Activated CD4-positive, alpha-beta T cell treated with anti-CD3 and anti-CD28 coated beads for 36 hours (primary cell): ENCODE measurements around the gene BACH1. TPM values are rescaled to one million over a fixed set of nuclear protein-coding genes. Genes with fewer than 3 reads are reported as not detected.

Experiments used
- ATAC-seq: fragments of 200-7000 bp; cut with Tn5 transposase; one replicate; pipeline ENCODE4 v1.10.0; 2021; ENCODE audit warnings: mild to moderate bottlenecking, moderate library complexity
- CTCF ChIA-PET: fragments of 350-600 bp; sonication (Branson Sonifier 250); formaldehyde crosslinking; loops from one replicate; lab custom pipeline; 2021; ENCODE audit warnings: antibody characterized with exemption; lab: Charles Lee
- POLR2A ChIA-PET: fragments of 350-600 bp; sonication (Branson Sonifier 250); formaldehyde crosslinking; loops from one replicate; lab custom pipeline; 2021; ENCODE audit warnings: antibody characterized with exemption, inconsistent platforms; lab: Charles Lee
- DNase-seq: peaks from one replicate; pipeline ENCODE4 v3.0.0-alpha.2; 2020
- H3K27ac Mint-ChIP-seq: one replicate; pipeline ENCODE4 v1.8.0; 2021; ENCODE audit warnings: mixed read lengths
- H3K27me3 Mint-ChIP-seq: one replicate; pipeline ENCODE4 v1.8.0; 2021; ENCODE audit warnings: mixed read lengths
- H3K36me3 Mint-ChIP-seq: one replicate; pipeline ENCODE4 v1.8.0; 2021; ENCODE audit warnings: low read depth, mixed read lengths
- H3K4me1 Mint-ChIP-seq: one replicate; pipeline ENCODE4 v1.8.0; 2021; ENCODE audit warnings: mixed read lengths
- H3K4me3 Mint-ChIP-seq: one replicate; pipeline ENCODE4 v1.8.0; 2021; ENCODE audit warnings: mild to moderate bottlenecking, moderate library complexity, mixed read lengths
- H3K9me3 Mint-ChIP-seq: one replicate; pipeline ENCODE4 v1.8.0; 2021; ENCODE audit warnings: low read depth, mixed read lengths
- intact Hi-C, 2 experiments: fragments of 100-400 bp; cut with DNase I in 1 of 2; cut with micrococcal nuclease in 1 of 2; formaldehyde crosslinking; loops; one replicate each; pipeline versions ENCODE4 v1.14.2 to v1.15.1; 2022 to 2024; cut with DNase I, micrococcal nuclease
- total RNA-seq, 2 experiments: library from RNA; stranded (reverse); gene quantifications; one replicate each; pipeline ENCODE4 v1.2.3, GENCODE V29; 2021

BACH1 gene
- total RNA-seq, 2 experiments from 2014 or later, result 24.1 to 27.0 TPM

DNA sequence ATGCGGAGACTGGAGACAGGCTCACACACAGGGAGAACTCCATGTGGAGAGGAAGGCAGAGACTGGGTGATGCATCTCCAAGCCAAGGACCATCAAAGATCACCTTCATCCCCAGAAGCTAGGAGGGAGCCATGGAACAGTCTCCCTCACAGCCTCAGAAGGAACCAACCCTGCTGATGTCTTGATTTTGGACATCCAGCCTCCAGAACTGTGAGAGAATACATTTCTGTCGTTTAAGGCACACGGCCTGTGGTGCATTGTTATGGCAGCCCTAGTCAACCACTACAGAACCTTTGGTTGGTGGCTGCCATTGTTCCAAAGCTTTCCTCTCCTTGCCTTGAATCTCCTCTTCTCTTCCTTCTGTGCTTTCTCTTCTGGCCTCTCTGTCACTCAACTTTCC, 64.0 kb downstream of the BACH1 start:
- intact Hi-C loops, result no loop called here
- ATAC-seq (no peak), DNase-seq (no peak)
- no peak overlapping the region for H3K27ac Mint-ChIP-seq
- no peaks in the 10 kb centered on the region for H3K27me3 Mint-ChIP-seq
- no peaks in the 10 kb centered on the region for H3K9me3 Mint-ChIP-seq
- POLR2A ChIA-PET, result no interaction called here
- peaks cover 9% of the 10 kb centered on the region for H3K4me1 Mint-ChIP-seq
- CTCF ChIA-PET, result interaction anchor here (4.4 kb wide), 1 partner anchor 8 kb away, joined by 25 read pairs; no protein-coding TSS in a partner anchor
- peaks cover 11% of the 10 kb centered on the region for H3K36me3 Mint-ChIP-seq
- no peak overlapping the region for H3K4me3 Mint-ChIP-seq

DNA sequence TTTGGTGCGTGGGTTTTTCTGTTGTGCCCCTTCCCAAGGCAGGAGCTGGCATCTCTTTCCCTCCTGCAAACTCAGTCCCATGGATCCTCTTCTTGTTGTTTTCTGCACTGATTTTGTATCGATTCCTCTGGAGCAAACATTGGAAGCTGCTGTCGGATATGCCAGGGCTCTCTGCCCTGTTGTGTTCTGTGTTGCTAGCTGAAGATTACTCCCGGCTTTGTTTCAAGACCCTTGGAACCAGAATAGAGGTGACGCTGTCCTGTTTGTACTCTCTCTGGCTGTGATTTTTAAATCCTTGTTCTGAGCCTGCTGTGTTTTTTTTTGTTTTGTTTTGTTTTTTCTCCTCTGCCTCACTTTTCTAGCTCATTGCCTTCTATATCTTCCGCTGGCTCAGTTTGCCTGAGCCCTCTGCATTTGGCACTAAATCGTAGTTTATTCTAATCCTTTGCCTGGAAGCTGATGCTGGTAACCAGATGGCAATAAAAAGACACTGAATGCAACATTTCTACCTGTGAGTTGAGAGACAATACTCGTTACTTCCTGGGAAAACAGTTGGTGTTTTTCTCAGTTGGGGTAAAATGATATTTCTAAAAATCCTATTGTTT, 67.0 kb downstream of the BACH1 start:
- DNase-seq, result no peak
- H3K36me3 Mint-ChIP-seq, result peaks cover 15% of the 10 kb centered on the region
- POLR2A ChIA-PET, result no interaction called here
- H3K9me3 Mint-ChIP-seq, result no peaks in the 10 kb centered on the region
- intact Hi-C loops, result no loop called here
- no peak overlapping the region for H3K27ac Mint-ChIP-seq
- CTCF ChIA-PET, result interaction anchor here (1.0 to 1.2 kb wide), 2 partner anchors 14 to 185 kb away, joined by 3 to 4 read pairs; no protein-coding TSS in a partner anchor
- H3K4me3 Mint-ChIP-seq, result no peak overlapping the region
- H3K4me1 Mint-ChIP-seq, result peaks cover 6% of the 10 kb centered on the region
- no peak for ATAC-seq
- H3K27me3 Mint-ChIP-seq, result no peaks in the 10 kb centered on the region

DNA sequence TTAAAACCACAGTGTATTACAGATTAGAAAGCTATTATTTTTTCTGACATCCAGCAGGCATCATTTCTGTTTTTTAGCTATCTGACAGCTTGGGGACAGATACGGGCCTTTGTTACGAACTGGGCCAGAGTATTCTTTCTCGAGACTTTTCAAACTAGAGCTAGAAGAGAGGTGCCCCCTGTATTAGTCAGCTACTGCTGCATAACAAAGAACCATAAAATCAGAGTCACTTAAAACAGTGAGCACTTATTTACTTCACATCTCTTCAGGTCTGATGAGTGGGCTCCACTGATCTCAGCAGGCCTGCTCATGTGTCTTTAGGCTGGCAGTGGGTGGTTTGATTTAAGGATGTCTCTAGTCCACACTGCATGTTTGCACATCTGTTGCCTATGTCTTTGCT, 67.8 kb downstream of the BACH1 start:
- no peak overlapping the region for H3K27ac Mint-ChIP-seq
- no peaks in the 10 kb centered on the region for H3K27me3 Mint-ChIP-seq
- no peak overlapping the region for H3K4me3 Mint-ChIP-seq
- H3K9me3 Mint-ChIP-seq, result no peaks in the 10 kb centered on the region
- peaks cover 15% of the 10 kb centered on the region for H3K36me3 Mint-ChIP-seq
- ChIA-PET CTCF (interaction anchor here (1.0 kb wide), 1 partner anchor 13 kb away, joined by 3 read pairs; no protein-coding TSS in a partner anchor), POLR2A (no interaction called here)
- peaks cover 10% of the 10 kb centered on the region for H3K4me1 Mint-ChIP-seq
- ATAC-seq, result no peak
- intact Hi-C loops, result no loop called here
- DNase-seq, result no peak

DNA sequence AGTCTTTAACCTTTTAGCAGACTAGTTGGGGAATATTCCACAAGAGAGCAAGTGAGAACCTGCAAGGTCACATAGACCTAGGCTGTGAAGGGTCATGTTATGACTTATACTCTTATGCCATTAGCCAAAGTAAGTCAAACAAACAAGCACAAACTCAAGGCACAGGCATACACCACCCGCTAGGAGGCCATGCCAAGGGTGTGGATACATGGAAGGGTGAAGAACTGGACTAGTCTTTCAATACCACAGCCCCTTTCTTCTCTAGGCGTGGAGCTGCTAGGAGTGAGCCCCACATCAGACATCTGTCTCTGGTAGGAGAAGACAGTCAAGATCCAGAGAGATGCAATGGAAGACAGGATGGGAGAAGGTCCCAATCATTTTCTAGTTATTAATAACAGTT, 68.6 kb downstream of the BACH1 start:
- intact Hi-C loops, result no loop called here
- no peak for DNase-seq
- Mint-ChIP-seq H3K9me3 (no peaks in the 10 kb centered on the region), H3K27ac (no peak overlapping the region), H3K36me3 (peaks cover 15% of the 10 kb centered on the region), H3K27me3 (no peaks in the 10 kb centered on the region), H3K4me1 (peaks cover 18% of the 10 kb centered on the region), H3K4me3 (no peak overlapping the region)
- POLR2A ChIA-PET, result no interaction called here
- no peak for ATAC-seq
- CTCF ChIA-PET, result no interaction called here

DNA sequence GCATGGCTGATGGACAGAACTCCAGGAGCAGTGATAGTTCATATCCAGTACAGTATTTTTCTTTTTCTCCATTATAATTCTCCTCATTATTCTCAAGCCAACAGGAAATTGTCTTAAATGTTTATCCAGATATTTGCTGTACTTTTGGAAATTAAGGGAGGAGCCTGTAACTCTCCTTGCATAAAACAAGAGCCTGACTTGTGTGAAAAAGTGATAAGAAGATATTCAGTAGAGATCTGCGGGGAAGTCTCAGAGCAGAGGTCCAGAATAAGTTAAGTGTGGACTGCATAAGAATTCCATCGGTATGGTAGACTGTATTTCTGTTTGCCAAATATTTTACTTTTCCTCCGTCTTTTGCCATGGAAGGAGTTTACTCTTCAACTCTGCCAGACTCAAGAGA, 70.2 kb downstream of the BACH1 start:
- CTCF ChIA-PET, result interaction anchor here (1.4 to 3.7 kb wide), 3 partner anchors 8 to 205 kb away, joined by 3 to 25 read pairs (median 3); no protein-coding TSS in a partner anchor
- H3K27me3 Mint-ChIP-seq, result no peaks in the 10 kb centered on the region
- intact Hi-C loops, result no loop called here

DNA sequence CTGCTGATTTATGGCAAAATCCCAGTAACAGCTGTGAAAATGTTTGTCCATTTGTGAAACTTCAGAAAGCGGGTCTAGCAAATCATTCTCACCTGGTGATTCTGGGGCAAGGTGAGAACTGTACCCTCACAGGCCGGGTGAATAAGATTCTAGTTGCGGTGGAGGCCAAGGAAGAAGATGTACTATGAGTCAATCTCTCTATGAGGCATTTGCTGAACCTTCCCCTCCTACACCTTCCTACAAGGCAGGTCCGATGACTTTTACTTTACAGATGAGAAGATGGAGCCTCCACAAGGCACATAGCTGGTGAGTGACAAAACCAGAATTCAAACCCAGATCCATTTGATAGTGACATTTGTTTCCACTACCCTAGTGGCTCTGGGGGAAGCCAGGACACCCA, 72.7 kb downstream of the BACH1 start:
- Mint-ChIP-seq H3K27me3 (no peaks in the 10 kb centered on the region), H3K4me1 (peaks cover 25% of the 10 kb centered on the region), H3K4me3 (no peak overlapping the region), H3K36me3 (peaks cover 17% of the 10 kb centered on the region), H3K9me3 (peaks cover 3% of the 10 kb centered on the region), H3K27ac (peak overlapping the region; percentile 38)
- ChIA-PET POLR2A (interaction anchor here (1.0 kb wide), 2 partner anchors 8 to 71 kb away, joined by 3 to 5 read pairs; no protein-coding TSS in a partner anchor), CTCF (interaction anchor here (0.6 to 3.7 kb wide), 24 partner anchors 11 to 397 kb away, joined by 3 to 25 read pairs (median 4); partner anchors contain the start of gene BACH1)
- intact Hi-C loops, result loop anchor here (1.0 to 5.0 kb wide), 8 partner anchors 23 to 379 kb away; partner anchors contain the start of genes BACH1 (in 1 of the 2) and LTN1 (in 1 of the 2)
- DNase-seq, result peak; percentile 49
- ATAC-seq, result peak; percentile 92

More for the DNA sequence above, 70.2 kb downstream of the BACH1 start:
- ATAC-seq (no peak), DNase-seq (no peak)
- H3K9me3 Mint-ChIP-seq, result peaks cover 3% of the 10 kb centered on the region
- peaks cover 20% of the 10 kb centered on the region for H3K4me1 Mint-ChIP-seq
- no peak overlapping the region for H3K27ac Mint-ChIP-seq
- peaks cover 17% of the 10 kb centered on the region for H3K36me3 Mint-ChIP-seq
- POLR2A ChIA-PET, result no interaction called here
- no peak overlapping the region for H3K4me3 Mint-ChIP-seq

DNA sequence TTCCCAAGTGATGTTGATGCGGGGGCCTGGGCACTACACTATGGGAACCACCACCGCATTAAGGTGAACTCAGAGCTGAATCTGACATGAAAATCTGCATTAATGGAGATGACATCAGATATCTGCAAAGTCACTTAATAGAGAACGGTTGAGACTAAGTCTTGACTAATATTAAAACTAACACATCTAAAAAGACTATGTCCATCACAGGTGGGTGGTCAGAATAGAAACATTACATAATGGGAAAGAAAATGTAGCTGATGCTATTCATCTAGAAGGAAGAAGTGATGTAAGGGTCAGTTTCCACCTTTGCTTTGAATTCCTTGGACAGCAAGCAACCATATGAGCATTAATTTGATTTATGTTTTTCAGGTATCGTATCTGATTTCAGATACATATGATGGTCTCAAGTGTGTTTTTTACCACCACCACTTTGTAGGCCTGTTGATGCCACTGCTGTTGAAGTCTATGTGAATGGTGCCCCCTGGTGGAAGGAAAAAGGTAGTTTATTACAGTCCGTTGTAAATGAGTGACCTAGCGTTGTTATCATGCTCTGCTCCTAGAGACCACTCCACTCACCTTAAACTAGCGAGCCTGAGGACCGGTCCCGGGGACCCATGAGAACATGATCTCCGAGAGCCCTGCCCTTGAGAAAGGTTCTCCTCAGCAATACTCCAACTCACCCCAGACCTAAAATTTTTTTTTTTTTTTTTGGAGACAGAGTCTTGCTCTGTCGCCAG, 73.5 kb downstream of the BACH1 start:
- Mint-ChIP-seq H3K4me3 (no peak overlapping the region), H3K27ac (peak overlapping the region; percentile 38), H3K9me3 (peaks cover 3% of the 10 kb centered on the region), H3K4me1 (peaks cover 30% of the 10 kb centered on the region), H3K36me3 (peaks cover 12% of the 10 kb centered on the region), H3K27me3 (no peaks in the 10 kb centered on the region)
- POLR2A ChIA-PET, result interaction anchor here (1.0 kb wide), 1 partner anchor 72 kb away, joined by 5 read pairs; no protein-coding TSS in a partner anchor
- CTCF ChIA-PET, result interaction anchor here (0.5 to 3.7 kb wide), 22 partner anchors 10 to 296 kb away, joined by 3 to 25 read pairs (median 4); no protein-coding TSS in a partner anchor
- DNase-seq (peak; percentile 61), ATAC-seq (peak; percentile 65)
- intact Hi-C loops, result loop anchor here (1.0 to 5.0 kb wide), 5 partner anchors 75 to 380 kb away; partner anchors contain the start of genes BACH1 (in 1 of the 2) and LTN1 (in 1 of the 2)

DNA sequence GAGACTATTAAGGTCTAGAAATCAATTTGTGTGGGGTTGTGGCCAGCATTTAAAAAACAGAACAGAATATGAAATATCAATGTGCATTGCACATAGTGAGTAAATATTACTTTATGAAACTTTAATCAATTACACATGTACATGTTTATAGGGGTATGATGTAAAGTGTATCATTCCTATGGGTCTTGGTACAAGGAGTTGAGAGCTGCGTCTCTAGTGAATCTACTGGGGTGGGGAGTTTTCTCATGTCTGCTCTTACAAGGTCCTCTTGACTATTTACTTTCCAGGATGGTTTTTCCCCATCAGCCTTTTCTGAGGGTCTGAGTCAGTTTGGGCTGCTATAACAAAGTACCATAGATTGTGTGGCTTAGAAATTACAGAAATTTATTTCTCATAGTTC, 75.8 kb downstream of the BACH1 start:
- CTCF ChIA-PET, result interaction anchor here (0.9 to 1.2 kb wide), 2 partner anchors 26 to 185 kb away, joined by 3 to 6 read pairs; no protein-coding TSS in a partner anchor
- intact Hi-C loops, result loop anchor here (5.0 kb wide), 3 partner anchors 77 to 382 kb away; partner anchors contain the start of genes BACH1 (in 1 of the 2) and LTN1 (in 1 of the 2)
- Mint-ChIP-seq H3K27ac (no peak overlapping the region), H3K4me1 (peaks cover 30% of the 10 kb centered on the region), H3K27me3 (no peaks in the 10 kb centered on the region), H3K9me3 (peaks cover 3% of the 10 kb centered on the region), H3K36me3 (peaks cover 12% of the 10 kb centered on the region), H3K4me3 (no peak overlapping the region)
- no peak for ATAC-seq
- POLR2A ChIA-PET, result no interaction called here
- DNase-seq, result no peak

DNA sequence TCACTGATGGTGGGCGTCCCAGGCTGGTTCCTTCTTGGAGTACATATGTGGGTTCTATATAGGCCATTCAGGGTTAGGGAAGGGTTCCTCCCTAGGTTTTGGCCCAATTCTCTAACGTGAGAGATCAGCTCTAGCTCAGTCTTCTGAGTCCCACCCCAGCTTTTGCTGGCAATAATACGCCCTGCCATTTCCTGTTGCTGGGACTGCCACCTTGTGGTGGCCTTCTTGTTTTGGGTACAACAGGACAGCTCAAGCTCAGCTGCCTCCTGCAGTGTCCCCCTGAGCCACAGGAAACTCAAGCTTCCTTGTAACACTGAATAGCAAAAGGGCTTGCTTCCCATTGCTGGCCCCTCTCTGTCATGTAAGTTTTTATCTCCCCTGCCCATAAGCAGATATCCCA, 77.8 kb downstream of the BACH1 start:
- intact Hi-C loops, result loop anchor here (1.0 to 5.0 kb wide), 2 partner anchors 286 to 471 kb away; no protein-coding TSS in a partner anchor
- POLR2A ChIA-PET, result no interaction called here
- CTCF ChIA-PET, result interaction anchor here (0.7 to 1.9 kb wide), 18 partner anchors 16 to 627 kb away, joined by 3 to 12 read pairs (median 3); no protein-coding TSS in a partner anchor
- H3K36me3 Mint-ChIP-seq, result peaks cover 9% of the 10 kb centered on the region
- ATAC-seq (peak; percentile 73), DNase-seq (peak; percentile 78)
- H3K27me3 Mint-ChIP-seq, result no peaks in the 10 kb centered on the region
- H3K27ac Mint-ChIP-seq, result no peak overlapping the region
- H3K9me3 Mint-ChIP-seq, result peaks cover 3% of the 10 kb centered on the region
- no peak overlapping the region for H3K4me3 Mint-ChIP-seq
- peaks cover 20% of the 10 kb centered on the region for H3K4me1 Mint-ChIP-seq

DNA sequence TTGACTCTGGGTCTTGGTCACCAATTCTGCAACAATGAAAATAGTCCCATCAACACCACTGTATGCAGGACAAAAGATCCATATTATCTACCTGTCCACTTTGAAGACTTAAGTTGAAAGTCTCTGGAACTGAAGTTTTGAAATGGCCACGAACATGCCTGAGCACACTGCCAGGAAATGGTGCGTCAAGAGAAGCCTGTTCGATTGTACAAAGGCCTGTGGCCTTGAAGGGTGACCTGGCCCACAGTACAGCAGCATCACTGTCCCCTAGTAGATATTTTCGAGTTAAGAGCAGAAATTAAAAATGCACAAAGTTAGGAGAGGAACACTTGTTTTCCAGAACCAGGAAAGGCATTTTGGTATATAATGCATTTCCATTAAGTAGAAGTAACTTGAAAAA, 78.5 kb downstream of the BACH1 start:
- ATAC-seq (no peak), DNase-seq (no peak)
- intact Hi-C loops, result loop anchor here in 1 of 2 experiments (5.0 kb wide), 1 partner anchor 470 kb away; no protein-coding TSS in a partner anchor
- H3K4me1 Mint-ChIP-seq, result peaks cover 13% of the 10 kb centered on the region
- peaks cover 3% of the 10 kb centered on the region for H3K9me3 Mint-ChIP-seq
- H3K36me3 Mint-ChIP-seq, result peaks cover 11% of the 10 kb centered on the region
- no peaks in the 10 kb centered on the region for H3K27me3 Mint-ChIP-seq
- ChIA-PET CTCF (interaction anchor here (0.7 to 1.9 kb wide), 10 partner anchors 24 to 627 kb away, joined by 3 to 12 read pairs (median 4); no protein-coding TSS in a partner anchor), POLR2A (no interaction called here)
- no peak overlapping the region for H3K27ac Mint-ChIP-seq
- no peak overlapping the region for H3K4me3 Mint-ChIP-seq

DNA sequence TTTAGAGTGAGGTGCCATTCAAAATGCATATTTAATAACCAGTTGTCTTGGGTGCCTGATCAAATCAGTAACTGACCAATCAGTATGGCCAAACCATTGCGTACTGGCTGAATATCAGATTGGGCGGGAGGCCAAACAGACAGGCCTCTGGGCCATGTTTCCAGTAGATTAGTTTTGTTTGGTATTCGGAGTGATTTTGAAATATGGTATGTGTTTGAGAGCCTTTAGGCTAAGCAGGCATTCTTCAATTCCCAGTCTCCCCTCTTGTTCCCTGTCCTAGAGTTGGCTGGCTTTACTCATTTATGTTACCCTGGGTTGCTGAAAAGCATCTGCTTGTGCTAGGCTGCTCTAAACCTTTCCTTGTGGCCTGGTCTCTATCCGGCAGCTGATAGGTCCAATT, 80.1 kb downstream of the BACH1 start:
- peaks cover 10% of the 10 kb centered on the region for H3K4me1 Mint-ChIP-seq
- peaks cover under 1% of the 10 kb centered on the region for H3K9me3 Mint-ChIP-seq
- H3K27me3 Mint-ChIP-seq, result no peaks in the 10 kb centered on the region
- no peak for ATAC-seq
- no peak for DNase-seq
- POLR2A ChIA-PET, result no interaction called here
- peaks cover 2% of the 10 kb centered on the region for H3K36me3 Mint-ChIP-seq
- no peak overlapping the region for H3K27ac Mint-ChIP-seq
- no peak overlapping the region for H3K4me3 Mint-ChIP-seq
- intact Hi-C loops, result loop anchor here in 1 of 2 experiments (5.0 kb wide), 1 partner anchor 468 kb away; no protein-coding TSS in a partner anchor
- CTCF ChIA-PET, result interaction anchor here (0.8 to 1.2 kb wide), 2 partner anchors 9 to 10 kb away, joined by 3 read pairs; no protein-coding TSS in a partner anchor
